ENCODE results near the gene POLR2J2. TPM values are rescaled to one million over a fixed set of nuclear protein-coding genes. Genes with fewer than 3 reads are reported as not detected.
"Not testable (repeated sequence)": the region's sequence is repeated elsewhere in the genome, so short reads cannot be mapped to it uniquely, and the experiment has no call there.

Gene POLR2J2
- total RNA-seq, 1 experiment from 2014 or later, result 4.1 TPM

GRCh38 chr7:102618122-102618521 is 53.3 kb downstream of the POLR2J2 start:
- H3K4me3 ChIP-seq (ENCODE audit: low read length); H3F3A ChIP-seq (ENCODE audit: low read length, unreplicated experiment); H3K27ac ChIP-seq (ENCODE audit: low read length); CTCF ChIA-PET; H3K79me2 ChIP-seq (ENCODE audit: low read length); H4K20me1 ChIP-seq (ENCODE audit: low read length); DNase-seq; H3K9ac ChIP-seq (ENCODE audit: low read length); H3K4me2 ChIP-seq (ENCODE audit: low read length); POLR2A ChIA-PET (ENCODE audit: unreplicated experiment); H3K36me3 ChIP-seq (ENCODE audit: low read depth, low read length); H2AFZ ChIP-seq (ENCODE audit: low read length); intact Hi-C loops (cut with micrococcal nuclease); H3K27me3 ChIP-seq (ENCODE audit: low read length); BruUV-seq (replicated peaks); H3K9me3 ChIP-seq (ENCODE audit: low read length); H3K4me1 ChIP-seq (ENCODE audit: insufficient read depth, low read length); ATAC-seq; H3K9me2 ChIP-seq (replicated peaks; ENCODE audit: low read length): not testable (repeated sequence)

DNA sequence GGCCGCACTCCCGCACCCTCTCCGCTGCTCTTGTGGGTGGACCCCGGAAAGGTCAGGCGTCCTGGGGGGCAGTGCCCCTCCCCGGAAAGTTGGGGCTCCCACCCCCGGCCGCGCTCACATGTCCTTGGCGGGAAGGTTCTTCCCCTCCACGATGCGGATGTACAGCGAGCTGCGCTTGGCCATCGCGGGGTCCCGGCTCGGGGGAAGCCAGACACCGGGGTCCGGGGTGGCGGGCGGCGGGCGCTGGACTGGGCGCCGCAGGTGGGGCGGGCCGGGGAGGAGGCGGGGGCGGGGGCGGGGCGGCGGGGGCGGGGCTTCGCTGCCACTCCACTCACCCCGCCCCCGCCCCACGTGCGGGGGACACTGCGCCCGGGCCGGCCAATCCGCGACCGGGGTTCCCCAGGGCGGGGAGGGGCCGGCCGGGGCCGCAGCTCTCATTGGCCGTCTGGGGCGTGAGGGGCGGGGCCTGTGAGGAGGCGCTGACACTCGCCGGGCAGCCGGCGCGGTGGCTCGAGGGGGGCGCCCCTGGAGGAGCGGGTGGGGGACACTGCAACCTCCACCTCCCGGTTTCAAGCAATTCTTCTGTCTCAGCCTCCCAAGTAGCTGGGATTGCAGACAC is 54.8 kb downstream of the POLR2J2 start, which contains the start of gene RASA4:
Gene RASA4, minus strand, starts transcription at position 250 of the 619 bp plus-strand sequence. Its CDS starts 67 bp downstream, at position 183.
- H3K9ac ChIP-seq (ENCODE audit: low read length); H2AFZ ChIP-seq (ENCODE audit: low read length); H3K27ac ChIP-seq (ENCODE audit: low read length); H3K4me2 ChIP-seq (ENCODE audit: low read length); H3K4me1 ChIP-seq (ENCODE audit: insufficient read depth, low read length); H3K79me2 ChIP-seq (ENCODE audit: low read length); H3K9me3 ChIP-seq (ENCODE audit: low read length); POLR2A ChIA-PET (ENCODE audit: unreplicated experiment); intact Hi-C loops (cut with micrococcal nuclease); H4K20me1 ChIP-seq (ENCODE audit: low read length); H3K9me2 ChIP-seq (replicated peaks; ENCODE audit: low read length); CTCF ChIA-PET; H3F3A ChIP-seq (ENCODE audit: low read length, unreplicated experiment); BruUV-seq (replicated peaks); H3K27me3 ChIP-seq (ENCODE audit: low read length); H3K4me3 ChIP-seq (ENCODE audit: low read length); H3K36me3 ChIP-seq (ENCODE audit: low read depth, low read length): not testable (repeated sequence)
- peak; percentile 1 for DNase-seq
- peak; percentile 91 for ATAC-seq

Other genes starting within 250 kb of the POLR2J2 start
- 20.8 and 21.5 TPM in 2 replicates for gene ORAI2, start 238.1 kb downstream of the POLR2J2 start, total RNA-seq (2014; rRNA removed)
- 21.3 and 31.0 TPM in 2 replicates for gene ALKBH4, start 206.8 kb downstream of the POLR2J2 start, total RNA-seq (2014; rRNA removed)
- gene LRWD1, start 206.7 kb downstream of the POLR2J2 start, total RNA-seq (2014; rRNA removed), result 41.8 and 69.5 TPM in 2 replicates
- gene POLR2J, start 192.7 kb downstream of the POLR2J2 start, total RNA-seq (2014; rRNA removed), result 71.6 and 101 TPM in 2 replicates
- 10.2 and 17.2 TPM in 2 replicates for gene RASA4B, start 153.9 kb downstream of the POLR2J2 start, total RNA-seq (2014; rRNA removed)
- gene UPK3BL2, start 128.0 kb downstream of the POLR2J2 start, total RNA-seq (2014; rRNA removed), result 22.5 and 25.7 TPM in 2 replicates
- not detected in 2 replicates for gene SPDYE2, start 120.4 kb downstream of the POLR2J2 start, total RNA-seq (2014; rRNA removed)
- 14.5 and 35.2 TPM in 2 replicates for gene POLR2J3, start 99.1 kb downstream of the POLR2J2 start, total RNA-seq (2014; rRNA removed)
- 6.7 and 15.8 TPM in 2 replicates for gene RASA4, start 54.9 kb downstream of the POLR2J2 start, total RNA-seq (2014; rRNA removed)
- 20.2 and 22.7 TPM in 2 replicates for gene UPK3BL1, start 28.9 kb downstream of the POLR2J2 start, total RNA-seq (2014; rRNA removed)
- not detected in 2 replicates for gene SPDYE2B, start 21.3 kb downstream of the POLR2J2 start, total RNA-seq (2014; rRNA removed)
- 10.0 and 12.8 TPM in 2 replicates for gene FAM185A, start 77.3 kb upstream of the POLR2J2 start, total RNA-seq (2014; rRNA removed)
- 0.11 TPM in 1 of 2 replicates, not detected in the other for gene LRRC17, start 241.3 kb upstream of the POLR2J2 start, total RNA-seq (2014; rRNA removed)

All from PC-3 (cell line).